Left lung (tissue), 10 donors: ENCODE data around the gene RNF144B. TPM values are rescaled to one million over a fixed set of nuclear protein-coding genes. Genes with fewer than 3 reads are reported as not detected.

Experiments
- ATAC-seq: fragments of 200-7000 bp; cut with Tn5 transposase; one replicate; pipeline ENCODE4 v1.9.1; 2020; ENCODE audit warnings: moderate library complexity
- DNase-seq, 4 donors: peaks; one replicate each; pipeline ENCODE4 v3.0.0-alpha.2; 2013 to 2020
- H3K27ac ChIP-seq, 2 donors: fragments of 200-600 bp; sonication (generic) in 1 of 2; one replicate each; pipeline versions ENCODE4 v1.5.0 to v1.8.0; 2020 to 2021
- H3K27me3 ChIP-seq, 2 donors: fragments of 200-600 bp; sonication (generic) in 1 of 2; one replicate each; pipeline versions ENCODE4 v1.5.0 to v1.8.0; 2020 to 2021
- H3K36me3 ChIP-seq, 2 donors: fragments of 200-600 bp; sonication (generic) in 1 of 2; one replicate each; pipeline versions ENCODE4 v1.5.0 to v1.8.0; 2020 to 2021
- H3K4me1 ChIP-seq, 2 donors: fragments of 200-600 bp; one replicate each; pipeline ENCODE4 v1.8.0; 2021
- H3K4me3 ChIP-seq, 2 donors: fragments of 200-600 bp; sonication (generic) in 1 of 2; one replicate each; pipeline versions ENCODE4 v1.5.0 to v1.8.0; 2020 to 2021; ENCODE audit warnings: mild to moderate bottlenecking in 1 of 2
- H3K9me3 ChIP-seq, 2 donors: fragments of 200-600 bp; sonication (generic) in 1 of 2; one replicate each; pipeline versions ENCODE4 v1.5.0 to v1.8.0; 2020 to 2021
- CTCF ChIP-seq, 2 donors: fragments of 200-600 bp; sonication (generic) in 1 of 2; IDR thresholded peaks; one replicate each; pipeline versions ENCODE4 v1.5.0 to v1.8.0; 2021; ENCODE audit warnings: antibody characterized with exemption in 2 of 2
- intact Hi-C, 2 donors: fragments of 100-400 bp; cut with DNase I; formaldehyde crosslinking; loops; one replicate each; pipeline versions ENCODE4 v1.11.2 to v1.14.2; 2022
- polyA plus RNA-seq, 6 donors: library from polyadenylated mRNA; unstranded; fragments of 120-200 nt; gene quantifications; one replicate each; pipeline ENCODE4 v1.2.1, GENCODE V29; 2013; ENCODE audit not compliant: insufficient read length in 6 of 6
- total RNA-seq, 2 donors: library from RNA; stranded (reverse); fragmentation: NEBNext Ultra II Directional; extraction: Animal tissue kit (Norgen Biotek cat#: 25700); gene quantifications; one replicate each; pipeline ENCODE4 v1.2.1, GENCODE V29; 2021
- donor health status: DM: no; HTN: yes; CAD: no.
- donor health status: DM: no; HTN: no; CAD: no.

RNF144B gene
- total and polyA plus RNA-seq, 8 donors, result 13.9 to 74.8 (median 20.1) TPM

GRCh38 chr6:18514180-18514579, 127.0 kb downstream of the RNF144B start:
- DNase-seq, result no peak
- no peak overlapping the region for H3K27ac ChIP-seq
- no peak for ATAC-seq
- H3K4me3 ChIP-seq, result no peak overlapping the region
- no peak for TF ChIP-seq CTCF (IDR thresholded peaks at IDR 0.05)
- no peaks in the 10 kb centered on the region for H3K36me3 ChIP-seq
- intact Hi-C loops, result no loop called here
- no peaks in the 10 kb centered on the region for H3K4me1 ChIP-seq
- no peaks in the 10 kb centered on the region for H3K9me3 ChIP-seq
- no peaks in the 10 kb centered on the region for H3K27me3 ChIP-seq

- intact Hi-C loops, result no loop called here
- TF ChIP-seq CTCF (IDR thresholded peaks at IDR 0.05), result no peak
- no peak for DNase-seq
- Histone ChIP-seq H3K4me1 (no peaks in the 10 kb centered on the region), H3K9me3 (no peaks in the 10 kb centered on the region), H3K4me3 (no peak overlapping the region), H3K27ac (no peak overlapping the region), H3K27me3 (no peaks in the 10 kb centered on the region), H3K36me3 (no peaks in the 10 kb centered on the region)
- no peak for ATAC-seq
These were observed 128.6 kb downstream of the RNF144B start for GRCh38 chr6:18515767-18516166.

Other genes starting within 250 kb of the RNF144B start
- 10 to 100 TPM; 12.8 to 14.7 TPM for gene TPMT, start 232.3 kb upstream of the RNF144B start, total RNA-seq
- gene TPMT, start 232.3 kb upstream of the RNF144B start, polyA plus RNA-seq, result 10 to 100 TPM; 12.1 to 16.3 (median 15.1) TPM
- 10 to 100 TPM; 22.7 to 23.5 TPM for gene KDM1B, start 231.9 kb upstream of the RNF144B start, total RNA-seq
- 10 to 100 TPM; 20.3 to 25.1 (median 21.8) TPM for gene KDM1B, start 231.9 kb upstream of the RNF144B start, polyA plus RNA-seq
- gene DEK, start 122.8 kb upstream of the RNF144B start, total RNA-seq, result 10 to 100 TPM; 60.7 to 73.8 TPM
- gene DEK, start 122.8 kb upstream of the RNF144B start, polyA plus RNA-seq, result 100 to 1,000 TPM; 153 to 196 (median 179) TPM